HepG2 (cell line): Measurements from ENCODE around the gene CMTM5. TPM values are rescaled to one million over a fixed set of nuclear protein-coding genes. Genes with fewer than 3 reads are reported as not detected.
A peak's percentile ranks its signal among the peaks of the same experiment; 100 is the strongest.

Source experiments
- ATAC-seq: fragments of 200-7000 bp; cut with Tn5 transposase; 3 replicates; pipeline ENCODE4 v1.9.1; 2020; ENCODE audit warnings: mild to moderate bottlenecking, moderate library complexity
- BruUV-seq: library from RNA; stranded (reverse); fragments of 400-500 nt; replicated peaks from 2 replicates; lab custom pipeline; 2021; lab: Mats Ljungman, UMichigan
- CTCF ChIA-PET: fragments of 300-600 bp; formaldehyde crosslinking; extraction: SDS; loops from one replicate; lab custom pipeline; 2021; ENCODE audit warnings: low total read pairs, inconsistent platforms, low intra/inter-chr PET ratio; lab: Yijun Ruan, JAX
- POLR2A ChIA-PET: fragments of 350-600 bp; sonication (Branson Sonifier 250); formaldehyde crosslinking; loops from one replicate; lab custom pipeline; 2020; ENCODE audit warnings: antibody characterized with exemption, inconsistent platforms; lab: Yijun Ruan, JAX
- DNase-seq: peaks from one replicate; pipeline ENCODE4 v3.0.0-alpha.2; 2015; ENCODE audit warnings: low spot score
- FAIRE-seq: peaks from 3 replicates; lab custom pipeline; 2011; peaks lifted over from hg19 to GRCh38; lab: Jason Lieb, UNC
- H2AFZ ChIP-seq: one replicate; pipeline ENCODE4 v1.6.1; 2011; ENCODE audit warnings: low read length, inconsistent platforms
- H3K27ac ChIP-seq: fragments of 300-600 bp; 3 replicates; pipeline ENCODE4 v1.8.0; 2011; ENCODE audit warnings: mixed run types, mild to moderate bottlenecking, mixed read lengths, low read length, inconsistent platforms; ENCODE audit not compliant: insufficient read depth; ENCODE audit errors: extremely low read length
- H3K27me3 ChIP-seq, 2 experiments: fragments of 200-600 bp in 1 of 2; 2 replicates in 1 of 2; 3 replicates in 1 of 2; pipeline versions ENCODE4 v1.6.0 to v1.8.0; 2011; ENCODE audit warnings: low read length in 2 of 2, mild to moderate bottlenecking in 2 of 2, moderate library complexity in 2 of 2, inconsistent platforms in 1 of 2; ENCODE audit not compliant: insufficient read depth in 2 of 2, control insufficient read depth in 1 of 2
- H3K36me3 ChIP-seq, 2 experiments: fragments of 200-600 bp in 1 of 2; replicated peaks in 1 of 2; 2 replicates in 1 of 2; 3 replicates in 1 of 2; pipeline versions ENCODE4 v1.5.1 to v1.8.0; 2011; ENCODE audit warnings: low read length in 2 of 2, inconsistent platforms in 1 of 2; ENCODE audit not compliant: insufficient read depth in 2 of 2, control insufficient read depth in 1 of 2
- H3K4me1 ChIP-seq: 2 replicates; pipeline ENCODE4 v1.5.1; 2012; ENCODE audit warnings: low read length, inconsistent platforms; ENCODE audit not compliant: insufficient read depth
- H3K4me2 ChIP-seq: 2 replicates; pipeline ENCODE4 v1.6.0; 2011; ENCODE audit warnings: low read depth, low read length, inconsistent platforms
- H3K4me3 ChIP-seq, 3 experiments: fragments of 200-600 bp in 1 of 3; sonication (generic), shearing (Covaris generic) in 1 of 3; replicated peaks in 1 of 3; 2 replicates each; pipeline ENCODE4 v1.5.1; 2011 to 2016; ENCODE audit warnings: low read length in 3 of 3, inconsistent platforms in 2 of 3, low read depth in 2 of 3, mild to moderate bottlenecking in 2 of 3, control low read depth in 1 of 3, mixed read lengths in 1 of 3; ENCODE audit not compliant: insufficient read depth in 1 of 3
- H3K79me2 ChIP-seq: one replicate; pipeline ENCODE4 v1.6.1; 2011; ENCODE audit warnings: low read length, inconsistent platforms; ENCODE audit not compliant: insufficient read depth
- H3K9ac ChIP-seq: 2 replicates; pipeline ENCODE4 v1.6.0; 2011; ENCODE audit warnings: mild to moderate bottlenecking, low read depth, low read length, inconsistent platforms; ENCODE audit not compliant: insufficient read depth
- H3K9me3 ChIP-seq: 2 replicates; pipeline ENCODE4 v1.5.1; 2012; ENCODE audit warnings: mild to moderate bottlenecking, low read length
- H4K20me1 ChIP-seq: 2 replicates; pipeline ENCODE4 v1.6.0; 2011; ENCODE audit warnings: inconsistent platforms, mild to moderate bottlenecking, low read length, moderate library complexity; ENCODE audit not compliant: insufficient read depth
- DNMT3B ChIP-seq: conservative IDR thresholded peaks from 2 replicates; pipeline ENCODE4 v1.6.1; 2016; ENCODE audit warnings: missing biosample characterization, control low read depth
- KDM3A ChIP-seq: IDR thresholded peaks from 2 replicates; pipeline ENCODE4 v1.6.1; 2018; ENCODE audit warnings: low read depth, missing compliant biosample characterization
- MAF1 ChIP-seq: sonication (generic); formaldehyde crosslinking; IDR thresholded peaks from 2 replicates; pipeline ENCODE4 v1.5.0; 2020; ENCODE audit warnings: missing genetic modification reagents, borderline replicate concordance
- NCOR1 ChIP-seq: fragments of 200-600 bp; sonication (generic); IDR thresholded peaks from 2 replicates; pipeline ENCODE4 v1.7.0; 2017; ENCODE audit warnings: antibody characterized with exemption, low read length, borderline replicate concordance
- ZNF260 ChIP-seq: sonication (generic); formaldehyde crosslinking; IDR thresholded peaks from 2 replicates; pipeline ENCODE4 v1.4.0; 2020; ENCODE audit warnings: missing genetic modification reagents, low read depth, mild to moderate bottlenecking, borderline replicate concordance
- ZNF263 ChIP-seq: sonication (generic); formaldehyde crosslinking; IDR thresholded peaks from 2 replicates; pipeline ENCODE4 v1.4.0; 2020; ENCODE audit warnings: missing genetic modification reagents
- ZNF660 ChIP-seq: sonication (generic); formaldehyde crosslinking; IDR thresholded peaks from 2 replicates; pipeline ENCODE4 v1.5.1; 2020; ENCODE audit warnings: mild to moderate bottlenecking, low read depth, missing genetic modification reagents, borderline replicate concordance
- WGBS: methylation state at CpG from one replicate; pipeline ENCODE4 v1.1.6; 2017; ENCODE audit warnings: low lambda C conversion rate; 5-methylcytosine and 5-hydroxymethylcytosine counted together
- in situ Hi-C: cut with HindIII; loops from 2 replicates; pipeline ENCODE4 v1.10.0; 2017; ENCODE audit warnings: low pct_unique_long_range_greater_than_20kb; ENCODE audit not compliant: extremely low pct_ligation_motif_present
- intact Hi-C: fragments of 100-400 bp; cut with micrococcal nuclease; formaldehyde crosslinking; loops from one replicate; pipeline ENCODE4 v1.10.0; 2022; ENCODE audit not compliant: unreplicated experiment
- polyA plus RNA-seq, 8 experiments: library from polyadenylated mRNA; depleted of rRNA in 3 of 8; stranded (reverse) in 7 of 8; unstranded in 1 of 8; fragments of >200 nt; fragmentation: Illumina TruSeq in 4 of 8; extraction: Trizol in 4 of 8; gene quantifications; 2 replicates each; pipeline versions ENCODE4 v1.2.1 to v1.2.3, GENCODE V29; 2011 to 2016; ENCODE audit warnings: low read depth in 4 of 8, missing spikeins in 1 of 8, mixed read lengths in 1 of 8; ENCODE audit not compliant: insufficient read depth in 1 of 8
- total RNA-seq, 5 experiments: library from RNA; depleted of rRNA; stranded (reverse); fragments of >200 nt; fragmentation: Illumina TruSeq; extraction: Trizol; gene quantifications; 2 replicates each; pipeline ENCODE4 v1.2.3, GENCODE V29; 2016; ENCODE audit warnings: low read depth in 1 of 5
- TF ChIP-seq, protein P1 (sequence below): sonication (generic); formaldehyde crosslinking; IDR thresholded peaks from 2 replicates; pipeline ENCODE4 v1.5.0; 2020; ENCODE audit warnings: mild to moderate bottlenecking, missing genetic modification reagents, moderate library complexity
- TF ChIP-seq, protein P2 (sequence below): sonication (generic); formaldehyde crosslinking; IDR thresholded peaks from 2 replicates; pipeline ENCODE4 v1.4.0; 2020; ENCODE audit warnings: missing genetic modification reagents
- TF ChIP-seq, protein P3 (sequence below): sonication (generic); formaldehyde crosslinking; IDR thresholded peaks from 2 replicates; pipeline ENCODE4 v1.5.0; 2020; ENCODE audit warnings: missing genetic modification reagents
- TF ChIP-seq, protein P4 (sequence below): sonication (generic); formaldehyde crosslinking; IDR thresholded peaks from 2 replicates; pipeline ENCODE4 v1.4.0; 2020; ENCODE audit warnings: missing genetic modification reagents

The CMTM5 gene
- total and polyA plus RNA-seq, 2 of the 13 experiments (the other 11 are each of a cell fraction or from before 2014, with no cell fraction given): not detected

DNA sequence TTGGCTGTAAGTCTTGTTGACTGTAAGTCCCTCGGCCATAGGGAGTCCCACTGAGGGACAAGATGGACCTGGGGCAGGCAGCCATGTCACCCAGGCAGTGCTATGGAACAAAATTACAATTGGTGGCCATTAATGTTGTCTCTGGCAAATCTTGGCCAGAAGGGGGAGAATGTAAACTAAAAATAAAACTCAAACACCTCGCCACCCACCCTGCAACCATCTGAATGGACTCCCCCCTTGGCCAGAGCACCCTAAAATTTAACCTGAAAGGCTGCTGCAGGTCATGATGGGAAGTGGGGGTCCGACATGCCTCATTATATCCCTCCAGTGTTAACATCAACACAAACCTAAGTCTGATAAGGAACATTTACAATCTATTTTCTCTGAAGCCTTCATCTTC lies 32.4 kb upstream of the CMTM5 start:
- no peak for DNase-seq
- peak; percentile 23 for FAIRE-seq
- H3K4me1 ChIP-seq: no peaks in the 10 kb centered on the region
- H3K4me2 ChIP-seq: no peak overlapping the region
- ChIA-PET POLR2A (interaction anchor here (2.2 kb wide), 1 partner anchor 23 kb away, joined by 16 read pairs; the partner anchor contains the start of gene PABPN1), CTCF (no interaction called here)
- peaks cover 17% of the 10 kb centered on the region for H3K9me3 ChIP-seq
- no TSS peak for BruUV-seq
- H3K79me2 ChIP-seq: no peaks in the 10 kb centered on the region
- H4K20me1 ChIP-seq: no peaks in the 10 kb centered on the region
- H3K36me3 ChIP-seq: no peaks in the 10 kb centered on the region
- H3K27ac ChIP-seq: no peak overlapping the region
- ATAC-seq: no peak
- WGBS: 3% methylated on average over 3 of the region's 3 CpGs
- H3K4me3 ChIP-seq: no peak overlapping the region
- no peak overlapping the region for H3K9ac ChIP-seq
- H3K27me3 ChIP-seq: peaks cover 4 to 55% of the 10 kb centered on the region in 2 experiments; a peak in 4 of 5 replicates
- TF ChIP-seq MAF1 (no peak), ZNF260 (no peak)
- TF ChIP-seq, protein P1, sequence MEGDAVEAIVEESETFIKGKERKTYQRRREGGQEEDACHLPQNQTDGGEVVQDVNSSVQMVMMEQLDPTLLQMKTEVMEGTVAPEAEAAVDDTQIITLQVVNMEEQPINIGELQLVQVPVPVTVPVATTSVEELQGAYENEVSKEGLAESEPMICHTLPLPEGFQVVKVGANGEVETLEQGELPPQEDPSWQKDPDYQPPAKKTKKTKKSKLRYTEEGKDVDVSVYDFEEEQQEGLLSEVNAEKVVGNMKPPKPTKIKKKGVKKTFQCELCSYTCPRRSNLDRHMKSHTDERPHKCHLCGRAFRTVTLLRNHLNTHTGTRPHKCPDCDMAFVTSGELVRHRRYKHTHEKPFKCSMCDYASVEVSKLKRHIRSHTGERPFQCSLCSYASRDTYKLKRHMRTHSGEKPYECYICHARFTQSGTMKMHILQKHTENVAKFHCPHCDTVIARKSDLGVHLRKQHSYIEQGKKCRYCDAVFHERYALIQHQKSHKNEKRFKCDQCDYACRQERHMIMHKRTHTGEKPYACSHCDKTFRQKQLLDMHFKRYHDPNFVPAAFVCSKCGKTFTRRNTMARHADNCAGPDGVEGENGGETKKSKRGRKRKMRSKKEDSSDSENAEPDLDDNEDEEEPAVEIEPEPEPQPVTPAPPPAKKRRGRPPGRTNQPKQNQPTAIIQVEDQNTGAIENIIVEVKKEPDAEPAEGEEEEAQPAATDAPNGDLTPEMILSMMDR (CRISPR knock-in tag): peak; percentile 24; the same call in 1 of the 2 replicates
- intact Hi-C loops: no loop called here
- H2AFZ ChIP-seq: no peak overlapping the region
- in situ Hi-C loops: no loop called here

DNA sequence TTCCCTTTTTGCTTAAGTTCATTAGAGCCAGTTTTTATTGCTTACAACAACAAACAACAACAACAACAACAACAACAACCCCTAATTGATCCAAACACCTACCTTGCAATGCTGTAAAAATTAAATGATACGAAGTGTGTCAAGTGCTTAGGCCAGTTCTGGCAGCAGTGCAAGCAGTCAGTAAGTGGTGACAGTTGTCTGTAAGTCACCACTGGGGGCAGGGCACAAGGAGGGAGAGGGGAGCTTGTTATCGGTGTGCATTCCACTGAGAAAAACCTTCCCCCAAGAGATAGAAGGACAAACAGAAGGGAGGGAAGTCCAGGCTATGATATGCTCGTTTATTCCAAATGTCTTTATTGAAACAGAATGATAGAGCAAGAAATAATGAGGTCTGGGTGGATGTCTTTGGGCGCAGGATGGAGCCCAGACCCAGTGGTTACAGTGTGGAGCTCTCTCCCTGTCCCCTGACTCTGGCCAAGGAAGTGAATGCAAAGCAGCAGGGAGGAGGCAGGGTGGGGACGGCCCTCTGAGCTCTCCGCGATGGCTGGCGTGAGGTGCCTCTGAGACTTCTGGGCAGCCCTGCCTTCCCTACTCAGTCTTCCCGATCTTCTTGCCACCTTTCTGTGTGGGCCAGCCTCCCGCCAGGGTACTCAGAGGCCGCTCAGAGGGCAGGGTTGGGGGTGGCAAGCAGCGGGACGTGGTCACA lies 30.7 kb upstream of the CMTM5 start:
- Histone ChIP-seq H3K4me3 (no peak overlapping the region), H3K27ac (no peak overlapping the region), H3K4me1 (no peaks in the 10 kb centered on the region), H4K20me1 (no peaks in the 10 kb centered on the region), H3K9ac (no peak overlapping the region), H3K4me2 (no peak overlapping the region), H3K79me2 (no peaks in the 10 kb centered on the region), H3K27me3 (peaks cover 4 to 66% of the 10 kb centered on the region in 2 experiments), H3K36me3 (no peaks in the 10 kb centered on the region), H2AFZ (no peak overlapping the region), H3K9me3 (peaks cover 3% of the 10 kb centered on the region; the same call in 1 of the 2 replicates)
- BruUV-seq: no TSS peak
- 39% methylated on average over 13 of the region's 13 CpGs for WGBS
- peak; percentile 87 for ATAC-seq
- in situ Hi-C loops (no loop called here), intact Hi-C loops (no loop called here)
- peak; percentile 45 for DNase-seq
- peak; percentile 48 for FAIRE-seq
- ChIA-PET CTCF (no interaction called here), POLR2A (interaction anchor here (0.8 to 2.2 kb wide), 4 partner anchors 20 to 45 kb away, joined by 3 to 16 read pairs (median 4); partner anchors contain the start of genes BCL2L2 and PABPN1)
- TF ChIP-seq, protein P2, sequence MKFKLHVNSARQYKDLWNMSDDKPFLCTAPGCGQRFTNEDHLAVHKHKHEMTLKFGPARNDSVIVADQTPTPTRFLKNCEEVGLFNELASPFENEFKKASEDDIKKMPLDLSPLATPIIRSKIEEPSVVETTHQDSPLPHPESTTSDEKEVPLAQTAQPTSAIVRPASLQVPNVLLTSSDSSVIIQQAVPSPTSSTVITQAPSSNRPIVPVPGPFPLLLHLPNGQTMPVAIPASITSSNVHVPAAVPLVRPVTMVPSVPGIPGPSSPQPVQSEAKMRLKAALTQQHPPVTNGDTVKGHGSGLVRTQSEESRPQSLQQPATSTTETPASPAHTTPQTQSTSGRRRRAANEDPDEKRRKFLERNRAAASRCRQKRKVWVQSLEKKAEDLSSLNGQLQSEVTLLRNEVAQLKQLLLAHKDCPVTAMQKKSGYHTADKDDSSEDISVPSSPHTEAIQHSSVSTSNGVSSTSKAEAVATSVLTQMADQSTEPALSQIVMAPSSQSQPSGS (CRISPR knock-in tag): no peak
- TF ChIP-seq DNMT3B (CRISPR knock-in tag): no peak
- no peak for TF ChIP-seq NCOR1
- TF ChIP-seq KDM3A: no peak
- TF ChIP-seq ZNF263: peak; percentile 27; the same call in 1 of the 2 replicates
- TF ChIP-seq ZNF660 (CRISPR knock-in tag): no peak
- TF ChIP-seq, protein P3, sequence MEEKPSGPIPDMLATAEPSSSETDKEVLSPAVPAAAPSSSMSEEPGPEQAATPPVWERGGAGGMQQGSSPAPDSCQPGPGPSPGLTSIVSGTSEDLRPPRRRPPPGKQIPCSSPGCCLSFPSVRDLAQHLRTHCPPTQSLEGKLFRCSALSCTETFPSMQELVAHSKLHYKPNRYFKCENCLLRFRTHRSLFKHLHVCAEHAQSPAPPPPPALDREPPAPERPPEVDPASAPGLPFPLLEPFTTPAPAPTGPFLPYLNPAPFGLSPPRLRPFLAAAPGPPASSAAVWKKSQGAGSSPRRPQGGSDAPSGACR (CRISPR knock-in tag): no peak
- TF ChIP-seq, protein P4, sequence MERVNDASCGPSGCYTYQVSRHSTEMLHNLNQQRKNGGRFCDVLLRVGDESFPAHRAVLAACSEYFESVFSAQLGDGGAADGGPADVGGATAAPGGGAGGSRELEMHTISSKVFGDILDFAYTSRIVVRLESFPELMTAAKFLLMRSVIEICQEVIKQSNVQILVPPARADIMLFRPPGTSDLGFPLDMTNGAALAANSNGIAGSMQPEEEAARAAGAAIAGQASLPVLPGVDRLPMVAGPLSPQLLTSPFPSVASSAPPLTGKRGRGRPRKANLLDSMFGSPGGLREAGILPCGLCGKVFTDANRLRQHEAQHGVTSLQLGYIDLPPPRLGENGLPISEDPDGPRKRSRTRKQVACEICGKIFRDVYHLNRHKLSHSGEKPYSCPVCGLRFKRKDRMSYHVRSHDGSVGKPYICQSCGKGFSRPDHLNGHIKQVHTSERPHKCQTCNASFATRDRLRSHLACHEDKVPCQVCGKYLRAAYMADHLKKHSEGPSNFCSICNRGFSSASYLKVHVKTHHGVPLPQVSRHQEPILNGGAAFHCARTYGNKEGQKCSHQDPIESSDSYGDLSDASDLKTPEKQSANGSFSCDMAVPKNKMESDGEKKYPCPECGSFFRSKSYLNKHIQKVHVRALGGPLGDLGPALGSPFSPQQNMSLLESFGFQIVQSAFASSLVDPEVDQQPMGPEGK (CRISPR knock-in tag): 0 out of 2 replicates have a peak, but pooled peaks have one; percentile 12
